HG03460 (cell line): ENCODE measurements around the gene MYBPC3.

Experiments
- ATAC-seq: cut with Tn5 transposase; IDR thresholded peaks from one replicate; pipeline ENCODE4 v1.9.1; 2021; ENCODE audit not compliant: unreplicated experiment

Gene MYBPC3

GRCh38 chr11:47359162-47359561 is 6.7 kb upstream of the MYBPC3 start:
- ATAC-seq: no peak

- ATAC-seq: no peak
Observed at GRCh38 chr11:47358731-47359051, 6.2 kb upstream of the MYBPC3 start.

- ATAC-seq: no peak
Observed at GRCh38 chr11:47357985-47358730, 5.7 kb upstream of the MYBPC3 start.

GRCh38 chr11:47356998-47357329 is 4.5 kb upstream of the MYBPC3 start:
- no peak for ATAC-seq

- no peak for ATAC-seq
Observed at GRCh38 chr11:47356129-47356997, 3.9 kb upstream of the MYBPC3 start.

- no peak for ATAC-seq
Observed at GRCh38 chr11:47355283-47356128, 3.0 kb upstream of the MYBPC3 start.

- no peak for ATAC-seq
Observed at GRCh38 chr11:47354913-47355282, 2.4 kb upstream of the MYBPC3 start.

GRCh38 chr11:47353978-47354774 is 1.7 kb upstream of the MYBPC3 start:
- ATAC-seq: no peak

GRCh38 chr11:47351156-47352126 is 1.1 kb downstream of the MYBPC3 start:
- no peak for ATAC-seq

- ATAC-seq: no peak
Observed at GRCh38 chr11:47350315-47350714, 2.2 kb downstream of the MYBPC3 start.

- ATAC-seq: no peak
Observed at GRCh38 chr11:47349521-47350095, 2.9 kb downstream of the MYBPC3 start.

GRCh38 chr11:47348859-47349258 is 3.6 kb downstream of the MYBPC3 start:
- ATAC-seq: no peak

- ATAC-seq: no peak
Observed at GRCh38 chr11:47348131-47348802, 4.2 kb downstream of the MYBPC3 start.

- ATAC-seq: no peak
Observed at GRCh38 chr11:47347137-47347536, 5.4 kb downstream of the MYBPC3 start.

- ATAC-seq: no peak
Observed at GRCh38 chr11:47345890-47346563, 6.5 kb downstream of the MYBPC3 start.

- ATAC-seq: no peak
Observed at GRCh38 chr11:47342854-47343253, 9.6 kb downstream of the MYBPC3 start.

GRCh38 chr11:47342036-47342803 is 10.3 kb downstream of the MYBPC3 start:
- ATAC-seq: no peak
